Measurements from ENCODE around the gene SPDYE6. TPM values are rescaled to one million over a fixed set of nuclear protein-coding genes. Genes with fewer than 3 reads are reported as not detected.

SPDYE6 gene
- total RNA-seq, 1 experiment from 2014 or later = not detected

DNA sequence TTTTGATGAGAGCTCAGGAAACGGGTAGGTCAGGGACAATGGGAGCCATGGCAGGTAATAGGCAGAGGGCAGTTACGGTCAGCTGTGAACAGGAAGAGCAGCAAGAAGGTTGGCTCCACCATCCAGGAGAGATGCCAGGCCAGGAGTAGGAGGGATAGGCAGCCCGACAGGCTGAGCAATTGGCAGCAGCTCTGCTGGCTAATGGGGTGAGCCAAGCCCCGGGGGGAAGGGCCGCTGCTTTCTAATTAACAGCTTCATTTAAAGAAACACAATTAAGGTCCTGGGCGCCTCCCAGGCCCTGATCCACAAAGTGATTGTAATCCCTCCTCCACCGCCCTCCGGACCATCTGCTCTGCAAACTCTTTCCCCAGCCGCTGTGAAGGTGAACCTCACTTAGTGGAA, 45.8 kb downstream of the SPDYE6 start:
- Mint-ChIP-seq H3K4me3 (ENCODE audit: low read depth, unreplicated experiment) (no peak overlapping the region), H3K36me3 (ENCODE audit: insufficient read depth, unreplicated experiment) (no peaks in the 10 kb centered on the region), H3K4me1 (ENCODE audit: low read depth, unreplicated experiment) (peaks cover 9% of the 10 kb centered on the region), H3K27ac (ENCODE audit: unreplicated experiment) (no peak overlapping the region), H3K9me3 (ENCODE audit: low read depth, unreplicated experiment) (no peaks in the 10 kb centered on the region), H3K27me3 (ENCODE audit: unreplicated experiment) (no peaks in the 10 kb centered on the region)
- DNase-seq = no peak
- CTCF ChIA-PET = no interaction called here
- no TSS peak for BruUV-seq (replicated peaks)
- intact Hi-C loops (cut with micrococcal nuclease; ENCODE audit: unreplicated experiment) = no loop called here
- TF ChIP-seq, protein P1, sequence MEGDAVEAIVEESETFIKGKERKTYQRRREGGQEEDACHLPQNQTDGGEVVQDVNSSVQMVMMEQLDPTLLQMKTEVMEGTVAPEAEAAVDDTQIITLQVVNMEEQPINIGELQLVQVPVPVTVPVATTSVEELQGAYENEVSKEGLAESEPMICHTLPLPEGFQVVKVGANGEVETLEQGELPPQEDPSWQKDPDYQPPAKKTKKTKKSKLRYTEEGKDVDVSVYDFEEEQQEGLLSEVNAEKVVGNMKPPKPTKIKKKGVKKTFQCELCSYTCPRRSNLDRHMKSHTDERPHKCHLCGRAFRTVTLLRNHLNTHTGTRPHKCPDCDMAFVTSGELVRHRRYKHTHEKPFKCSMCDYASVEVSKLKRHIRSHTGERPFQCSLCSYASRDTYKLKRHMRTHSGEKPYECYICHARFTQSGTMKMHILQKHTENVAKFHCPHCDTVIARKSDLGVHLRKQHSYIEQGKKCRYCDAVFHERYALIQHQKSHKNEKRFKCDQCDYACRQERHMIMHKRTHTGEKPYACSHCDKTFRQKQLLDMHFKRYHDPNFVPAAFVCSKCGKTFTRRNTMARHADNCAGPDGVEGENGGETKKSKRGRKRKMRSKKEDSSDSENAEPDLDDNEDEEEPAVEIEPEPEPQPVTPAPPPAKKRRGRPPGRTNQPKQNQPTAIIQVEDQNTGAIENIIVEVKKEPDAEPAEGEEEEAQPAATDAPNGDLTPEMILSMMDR (IDR thresholded peaks at IDR 0.05; ENCODE audit: unreplicated experiment) = no peak

GRCh38 chr7:102306916-102307677, 49.1 kb downstream of the SPDYE6 start:
- intact Hi-C loops (cut with micrococcal nuclease; ENCODE audit: unreplicated experiment) = no loop called here
- Mint-ChIP-seq H3K27me3 (ENCODE audit: unreplicated experiment) (no peaks in the 10 kb centered on the region), H3K9me3 (ENCODE audit: low read depth, unreplicated experiment) (no peaks in the 10 kb centered on the region), H3K4me3 (ENCODE audit: low read depth, unreplicated experiment) (no peak overlapping the region), H3K4me1 (ENCODE audit: low read depth, unreplicated experiment) (peaks cover under 1% of the 10 kb centered on the region), H3K36me3 (ENCODE audit: insufficient read depth, unreplicated experiment) (no peaks in the 10 kb centered on the region), H3K27ac (ENCODE audit: unreplicated experiment) (no peak overlapping the region)
- TF ChIP-seq, protein P1 (IDR thresholded peaks at IDR 0.05; ENCODE audit: unreplicated experiment) = no peak
- BruUV-seq (replicated peaks) = no TSS peak
- CTCF ChIA-PET = no interaction called here
- DNase-seq = no peak

DNA sequence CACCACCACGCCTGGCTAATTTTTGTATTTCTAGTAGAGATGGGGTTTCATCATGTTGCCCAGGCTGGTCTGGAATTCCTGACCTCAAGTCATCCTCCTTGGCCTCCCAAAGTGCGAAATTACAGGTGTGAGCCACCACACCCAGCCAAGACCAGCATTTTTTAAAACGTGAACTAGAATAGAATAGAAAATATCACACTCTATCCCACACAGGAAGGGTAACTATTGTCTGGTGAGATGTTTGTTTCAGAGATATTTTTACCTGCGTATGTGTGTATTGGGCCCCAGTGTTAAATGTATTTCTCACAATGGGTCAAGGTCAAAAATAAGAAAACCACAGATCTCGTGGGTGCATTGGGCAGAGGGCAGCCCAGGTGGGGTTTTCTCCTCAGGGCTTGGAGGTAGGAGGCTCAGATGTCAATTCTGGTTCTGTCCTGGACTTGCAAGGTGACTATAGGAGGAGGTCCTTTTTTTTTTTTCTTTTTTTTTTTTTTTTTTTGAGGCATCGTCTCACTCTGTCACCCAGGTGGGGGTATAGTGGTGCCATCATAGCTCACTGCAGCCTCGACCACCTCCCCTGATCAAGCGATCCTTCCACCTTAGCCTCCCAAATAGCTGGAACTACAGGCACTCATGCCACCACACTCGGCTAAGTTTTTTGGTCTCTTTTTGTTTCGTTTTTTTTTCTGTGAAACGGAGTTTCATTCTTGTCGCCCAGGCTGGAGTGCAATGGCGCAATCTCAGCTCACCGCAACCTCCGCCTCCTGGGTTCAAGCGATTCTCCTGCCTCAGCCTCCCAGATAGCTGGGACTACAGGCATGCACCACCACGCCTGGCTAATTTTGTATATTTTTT, 50.6 kb downstream of the SPDYE6 start:
- H3K27ac Mint-ChIP-seq (ENCODE audit: unreplicated experiment) = no peak overlapping the region
- H3K9me3 Mint-ChIP-seq (ENCODE audit: low read depth, unreplicated experiment) = no peaks in the 10 kb centered on the region
- no peaks in the 10 kb centered on the region for H3K27me3 Mint-ChIP-seq (ENCODE audit: unreplicated experiment)
- CTCF ChIA-PET = interaction anchor here (0.6 kb wide), 2 partner anchors 427 to 526 kb away, joined by 3 to 7 read pairs; no protein-coding TSS in a partner anchor
- no peaks in the 10 kb centered on the region for H3K36me3 Mint-ChIP-seq (ENCODE audit: insufficient read depth, unreplicated experiment)
- no TSS peak for BruUV-seq (replicated peaks)
- TF ChIP-seq, protein P1 (IDR thresholded peaks at IDR 0.05; ENCODE audit: unreplicated experiment) = no peak
- no peak overlapping the region for H3K4me3 Mint-ChIP-seq (ENCODE audit: low read depth, unreplicated experiment)
- H3K4me1 Mint-ChIP-seq (ENCODE audit: low read depth, unreplicated experiment) = no peaks in the 10 kb centered on the region
- no peak for DNase-seq
- intact Hi-C loops (cut with micrococcal nuclease; ENCODE audit: unreplicated experiment) = no loop called here

- no TSS peak for BruUV-seq (replicated peaks)
- CTCF ChIA-PET = no interaction called here
- DNase-seq = no peak
- Mint-ChIP-seq H3K4me3 (ENCODE audit: low read depth, unreplicated experiment) (no peak overlapping the region), H3K36me3 (ENCODE audit: insufficient read depth, unreplicated experiment) (no peaks in the 10 kb centered on the region), H3K27ac (ENCODE audit: unreplicated experiment) (no peak overlapping the region), H3K27me3 (ENCODE audit: unreplicated experiment) (no peaks in the 10 kb centered on the region), H3K4me1 (ENCODE audit: low read depth, unreplicated experiment) (no peaks in the 10 kb centered on the region), H3K9me3 (ENCODE audit: low read depth, unreplicated experiment) (no peaks in the 10 kb centered on the region)
- intact Hi-C loops (cut with micrococcal nuclease; ENCODE audit: unreplicated experiment) = no loop called here
- TF ChIP-seq, protein P1 (IDR thresholded peaks at IDR 0.05; ENCODE audit: unreplicated experiment) = no peak
These were observed 51.6 kb downstream of the SPDYE6 start for GRCh38 chr7:102304668-102305067.

Measured in Calu3 (cell line).